H7 (cell line): Measurements from ENCODE around the gene PSORS1C1. TPM values are rescaled to one million over a fixed set of nuclear protein-coding genes. Genes with fewer than 3 reads are reported as not detected.
"Not testable (repeated sequence)": the region's sequence is repeated elsewhere in the genome, so short reads cannot be mapped to it uniquely, and the experiment has no call there.

ENCODE experiments used
- DNase-seq: peaks from one replicate; pipeline ENCODE4 v3.0.0; 2012
- H3K27me3 ChIP-seq: 2 replicates; pipeline ENCODE4 v1.6.0; 2011; ENCODE audit warnings: mild to moderate bottlenecking, low read length; ENCODE audit not compliant: control insufficient read depth, insufficient read depth
- H3K36me3 ChIP-seq: replicated peaks from 2 replicates; pipeline ENCODE4 v1.5.1; 2011; ENCODE audit warnings: low read length; ENCODE audit not compliant: control insufficient read depth, insufficient read depth
- H3K4me3 ChIP-seq: 2 replicates; pipeline ENCODE4 v1.5.1; 2011; ENCODE audit warnings: low read depth, mild to moderate bottlenecking, control low read depth, low read length, moderate library complexity; ENCODE audit not compliant: insufficient read depth
- total RNA-seq: library from RNA; depleted of rRNA; stranded (reverse); fragments of >200 nt; shearing (Covaris generic); gene quantifications from 2 replicates; pipeline ENCODE4 v1.2.3, GENCODE V29; 2014; rRNA removed

PSORS1C1 gene
- total RNA-seq, 1 experiment from 2014 or later: 0.10 TPM

DNA sequence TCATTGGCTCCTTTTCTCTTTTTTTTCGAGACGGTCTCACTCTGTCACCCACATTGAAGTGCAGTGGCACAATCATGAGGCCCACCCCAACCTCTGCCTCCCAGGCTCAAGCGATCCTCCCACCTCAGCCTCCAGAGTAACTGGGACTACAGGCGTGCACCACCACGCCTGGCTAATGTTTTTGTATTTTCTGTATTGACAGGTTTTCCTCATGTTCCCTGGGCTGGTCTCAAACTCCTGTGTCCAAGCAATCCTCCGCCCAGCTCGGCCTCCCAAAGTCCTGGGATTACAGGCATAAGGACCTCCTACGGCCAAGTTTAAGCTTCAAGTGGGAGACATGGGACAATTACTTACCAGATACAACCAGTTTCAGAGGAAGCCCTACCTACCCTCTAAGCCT, 65.3 kb downstream of the PSORS1C1 start:
- DNase-seq: no peak
- Histone ChIP-seq H3K36me3 (no peaks in the 10 kb centered on the region), H3K4me3 (no peak overlapping the region; the same call in 1 of the 2 replicates), H3K27me3 (no peaks in the 10 kb centered on the region)

DNA sequence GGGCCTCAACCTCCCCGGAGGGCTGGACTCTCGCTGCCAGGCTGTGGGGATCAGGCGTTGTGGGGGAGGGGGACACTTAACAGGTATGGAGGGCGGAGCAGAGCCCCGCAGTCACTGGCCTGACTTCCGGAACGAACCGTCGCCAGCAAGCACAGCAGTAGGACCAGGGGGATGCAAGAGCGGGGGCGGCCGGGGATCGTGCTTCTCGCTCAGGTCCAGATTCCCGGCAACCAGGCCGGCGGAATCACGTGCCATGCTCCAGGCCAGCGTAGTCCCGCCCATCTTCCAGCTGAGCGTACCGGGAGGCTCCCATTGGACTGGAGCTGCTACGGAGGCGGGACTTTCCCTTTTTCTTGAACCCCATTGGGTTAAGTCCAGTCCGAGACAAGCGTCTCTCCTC, 65.9 kb downstream of the PSORS1C1 start:
- peak; percentile 93 for DNase-seq
- no peaks in the 10 kb centered on the region for H3K27me3 ChIP-seq
- peak overlapping the region; percentile 23; the same call in 1 of the 2 replicates for H3K4me3 ChIP-seq
- no peaks in the 10 kb centered on the region for H3K36me3 ChIP-seq

DNA sequence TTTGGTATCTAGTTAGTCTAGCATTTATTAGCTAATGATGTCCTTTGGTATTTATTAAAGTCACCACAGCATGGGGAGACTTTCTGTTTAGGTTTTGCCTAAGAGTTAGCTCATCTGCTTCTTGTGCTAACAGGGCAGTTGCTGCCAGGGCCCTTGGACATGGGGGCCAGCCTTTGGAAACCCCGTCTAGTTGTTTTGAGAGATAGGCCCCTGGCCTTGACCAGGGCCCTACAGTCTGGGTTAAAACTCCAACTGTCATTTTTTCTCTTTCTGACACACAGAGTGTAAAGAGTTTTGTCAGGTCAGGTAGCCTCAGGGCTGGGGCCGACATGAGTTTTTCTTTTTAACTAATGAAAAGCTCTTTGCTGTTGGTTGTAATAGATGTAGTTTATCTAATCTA, 68.7 kb downstream of the PSORS1C1 start:
- not testable (repeated sequence) for DNase-seq, H3K36me3 ChIP-seq, H3K4me3 ChIP-seq, H3K27me3 ChIP-seq

DNA sequence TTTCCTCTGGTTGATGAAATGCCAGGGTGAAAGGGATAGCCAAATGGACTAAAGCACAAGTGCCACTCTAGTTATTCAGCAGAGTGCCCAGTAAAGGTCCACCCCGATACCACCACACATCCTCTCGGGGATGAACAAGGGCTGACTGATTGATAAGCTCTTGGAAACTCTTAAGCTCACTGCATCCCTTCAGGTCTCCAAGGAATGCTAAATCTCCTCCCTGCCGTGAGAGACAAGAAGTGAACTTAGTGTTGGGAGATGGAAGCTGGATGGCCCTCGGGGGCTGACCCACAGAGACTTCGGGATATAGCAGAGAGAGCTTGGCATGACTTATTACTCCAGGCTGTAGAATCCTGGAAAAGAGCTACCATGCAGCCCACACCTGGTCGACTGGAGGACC, 69.3 kb downstream of the PSORS1C1 start:
- H3K4me3 ChIP-seq, DNase-seq, H3K36me3 ChIP-seq, H3K27me3 ChIP-seq: not testable (repeated sequence)

DNA sequence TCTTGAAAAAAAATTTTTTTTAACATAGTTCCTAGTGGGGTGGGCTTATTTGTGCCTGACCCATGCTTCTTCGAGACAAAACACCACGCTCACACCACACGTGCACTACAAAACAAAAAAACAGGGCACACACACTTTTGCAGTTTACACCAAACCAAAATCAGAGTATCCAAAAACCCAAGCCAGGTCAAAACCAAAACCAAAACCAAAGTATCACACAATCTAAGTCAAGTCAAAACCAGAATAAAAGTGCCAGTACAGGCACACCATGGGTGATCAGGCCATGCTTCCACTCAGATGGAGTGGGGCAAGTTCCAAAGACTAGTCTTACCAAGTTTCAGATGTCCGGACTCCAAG, 71.1 kb downstream of the PSORS1C1 start:
- DNase-seq, H3K36me3 ChIP-seq, H3K4me3 ChIP-seq, H3K27me3 ChIP-seq: not testable (repeated sequence)

DNA sequence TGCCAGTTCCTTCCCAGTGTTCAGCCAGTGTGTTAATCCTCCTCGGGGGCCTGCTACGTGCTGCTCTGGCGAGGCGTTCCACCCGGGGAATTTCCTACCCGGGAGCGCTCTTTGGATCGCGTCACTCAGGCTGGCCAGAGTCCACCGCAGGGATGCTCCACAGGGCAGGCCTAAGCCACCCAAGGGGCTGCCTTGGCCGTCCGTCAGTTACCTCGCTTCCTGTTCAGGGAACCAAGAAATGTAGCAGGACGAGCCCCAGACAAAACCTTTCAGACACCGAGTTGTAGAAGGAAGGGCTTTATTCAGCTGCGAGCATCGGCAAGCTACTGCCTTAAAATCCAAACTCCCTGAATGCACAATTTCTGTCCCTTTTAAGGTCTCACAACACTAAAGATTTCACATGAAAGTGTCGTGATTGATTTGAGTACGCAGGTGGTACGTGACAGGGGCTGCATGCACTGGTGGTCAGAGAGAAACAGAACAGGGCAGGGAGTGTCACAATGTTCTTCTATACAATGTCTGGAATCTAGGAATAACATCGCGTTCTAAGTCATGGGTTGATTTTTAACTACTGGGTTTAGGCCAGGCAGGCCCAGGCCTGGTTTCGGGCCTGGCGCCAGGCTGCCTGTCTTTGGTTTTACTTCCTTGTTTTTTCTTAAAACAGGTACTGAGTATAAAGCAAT, 71.6 kb downstream of the PSORS1C1 start:
- no peaks in the 10 kb centered on the region for H3K36me3 ChIP-seq
- H3K4me3 ChIP-seq: no peak overlapping the region
- H3K27me3 ChIP-seq: no peaks in the 10 kb centered on the region
- no peak for DNase-seq

DNA sequence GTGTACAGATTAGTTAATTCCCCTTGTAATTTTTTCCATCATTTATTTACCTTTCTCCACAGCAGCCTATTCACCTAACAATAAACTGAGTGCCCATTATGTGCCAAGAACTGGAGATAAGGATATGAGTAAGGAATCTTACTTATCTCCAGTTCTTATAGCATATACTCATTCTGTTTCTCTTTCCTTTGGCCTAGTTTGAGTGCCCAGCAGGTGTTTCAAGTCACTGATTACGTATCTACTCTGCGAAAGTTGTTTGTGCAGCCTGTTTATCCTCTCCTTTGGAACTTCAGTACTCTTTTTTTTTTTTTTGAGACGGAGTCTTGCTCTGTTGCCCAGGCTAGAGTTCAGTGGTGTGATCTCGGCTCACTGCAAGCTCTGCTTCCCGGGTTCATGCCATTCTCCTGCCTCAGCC, 73.2 kb downstream of the PSORS1C1 start:
- DNase-seq: no peak
- Histone ChIP-seq H3K4me3 (no peak overlapping the region), H3K27me3 (no peaks in the 10 kb centered on the region), H3K36me3 (no peaks in the 10 kb centered on the region)

DNA sequence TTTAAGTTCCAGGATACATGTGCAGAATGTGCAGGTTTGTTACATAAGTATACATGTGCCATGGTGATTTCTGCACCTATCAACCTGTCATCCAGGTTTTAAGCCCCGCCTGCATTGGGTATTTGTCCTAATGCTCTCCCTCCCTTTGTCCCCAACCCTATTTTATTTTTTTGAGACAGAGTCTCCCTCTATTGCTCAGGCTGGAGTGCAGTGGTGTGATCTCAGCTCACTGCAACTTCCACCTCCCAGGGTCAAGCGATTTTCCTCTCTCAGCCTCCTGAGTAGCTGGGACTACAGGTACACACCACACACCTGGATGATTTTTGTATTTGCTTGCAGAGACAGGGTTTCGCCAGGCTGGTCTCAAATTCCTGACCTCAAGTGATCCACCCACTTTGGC, 74.6 kb downstream of the PSORS1C1 start:
- not testable (repeated sequence) for H3K36me3 ChIP-seq, H3K27me3 ChIP-seq, DNase-seq

More for the DNA sequence above, 74.6 kb downstream of the PSORS1C1 start:
- H3K4me3 ChIP-seq: not testable (repeated sequence)

Other genes with a start within 250 kb of the PSORS1C1 start
- 117 and 127 TPM in 2 replicates for gene DDR1, start 230.3 kb upstream of the PSORS1C1 start, total RNA-seq
- gene GTF2H4, start 206.6 kb upstream of the PSORS1C1 start, total RNA-seq: 30.5 and 30.9 TPM in 2 replicates
- 54.4 and 60.5 TPM in 2 replicates for gene VARS2, start 200.6 kb upstream of the PSORS1C1 start, total RNA-seq
- not detected in 2 replicates for gene SFTA2, start 182.6 kb upstream of the PSORS1C1 start, total RNA-seq
- gene MUCL3, start 173.8 kb upstream of the PSORS1C1 start, total RNA-seq: not detected in 2 replicates
- not detected in 2 replicates for gene MUC21, start 131.1 kb upstream of the PSORS1C1 start, total RNA-seq
- not detected in 2 replicates for gene MUC22, start 104.3 kb upstream of the PSORS1C1 start, total RNA-seq
- gene C6orf15, start 2.2 kb upstream of the PSORS1C1 start, total RNA-seq: not detected in 2 replicates
- not detected in 2 replicates for gene CDSN, start 5.6 kb downstream of the PSORS1C1 start, total RNA-seq
- 0.07 TPM in 1 of 2 replicates, not detected in the other for gene PSORS1C2, start 24.3 kb downstream of the PSORS1C1 start, total RNA-seq
- 54.0 and 74.8 TPM in 2 replicates for gene CCHCR1, start 43.0 kb downstream of the PSORS1C1 start, total RNA-seq
- gene TCF19, start 43.8 kb downstream of the PSORS1C1 start, total RNA-seq: 26.8 and 34.3 TPM in 2 replicates
- gene POU5F1, start 55.9 kb downstream of the PSORS1C1 start, total RNA-seq: 4,433 and 5,140 TPM in 2 replicates
- 33.7 and 34.7 TPM in 2 replicates for gene HLA-C, start 157.3 kb downstream of the PSORS1C1 start, total RNA-seq
- 7.3 and 27.3 TPM in 2 replicates for gene HLA-B, start 242.4 kb downstream of the PSORS1C1 start, total RNA-seq